NCI-H2171 (cell line): Measurements from ENCODE around the gene GOLGA6L7.
"Not testable (repeated sequence)": the region's sequence is repeated elsewhere in the genome, so short reads cannot be mapped to it uniquely, and the experiment has no call there.

Source experiments
- DNase-seq: peaks from one replicate; lab custom pipeline; 2025; lab: John Stamatoyannopoulos, UW

Gene GOLGA6L7

GRCh38 chr15:28884151-28884940 is 35.9 kb upstream of the GOLGA6L7 start:
- DNase-seq: no peak

DNA sequence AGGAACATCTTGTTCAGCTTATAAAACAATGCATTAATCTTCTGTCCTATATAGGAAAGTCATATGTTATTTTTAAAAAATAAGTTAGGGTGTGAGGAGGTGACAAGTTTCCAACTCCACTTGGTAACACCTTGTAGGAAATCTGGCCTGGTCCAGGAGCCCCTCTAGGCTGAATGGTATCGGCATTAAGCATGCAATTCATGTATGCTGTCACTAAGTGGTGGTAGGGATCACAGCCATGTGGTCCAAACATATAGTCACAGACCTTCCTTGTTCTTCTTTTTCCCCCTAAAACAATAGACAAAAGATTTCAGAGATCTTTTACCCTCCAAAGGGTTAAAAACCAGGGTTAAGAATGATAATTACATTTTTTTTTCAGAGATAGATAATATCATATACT is 33.2 kb upstream of the GOLGA6L7 start:
- DNase-seq: no peak

DNA sequence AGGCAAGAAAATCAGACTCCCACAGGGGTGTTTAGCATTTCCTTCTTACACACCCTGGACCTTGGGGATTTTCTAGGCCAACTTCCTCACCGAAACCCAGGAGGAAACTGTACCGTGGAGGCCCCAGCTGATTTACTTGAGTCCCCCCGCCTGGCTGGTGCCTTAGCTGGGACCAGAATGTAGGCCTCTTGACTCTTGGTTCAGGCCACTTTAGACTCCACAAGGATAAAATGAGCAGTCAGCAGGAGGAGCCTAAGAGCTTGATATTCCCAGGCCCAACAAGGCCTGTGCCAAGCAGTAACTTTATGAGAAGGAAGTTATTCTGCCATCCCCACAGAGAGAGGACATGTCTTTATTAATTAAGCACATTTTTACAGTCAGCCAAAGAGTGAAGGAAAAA is 32.7 kb upstream of the GOLGA6L7 start:
- DNase-seq: no peak

GRCh38 chr15:28880680-28881079 is 32.2 kb upstream of the GOLGA6L7 start:
- no peak for DNase-seq

GRCh38 chr15:28879551-28879950 is 31.1 kb upstream of the GOLGA6L7 start:
- no peak for DNase-seq

DNA sequence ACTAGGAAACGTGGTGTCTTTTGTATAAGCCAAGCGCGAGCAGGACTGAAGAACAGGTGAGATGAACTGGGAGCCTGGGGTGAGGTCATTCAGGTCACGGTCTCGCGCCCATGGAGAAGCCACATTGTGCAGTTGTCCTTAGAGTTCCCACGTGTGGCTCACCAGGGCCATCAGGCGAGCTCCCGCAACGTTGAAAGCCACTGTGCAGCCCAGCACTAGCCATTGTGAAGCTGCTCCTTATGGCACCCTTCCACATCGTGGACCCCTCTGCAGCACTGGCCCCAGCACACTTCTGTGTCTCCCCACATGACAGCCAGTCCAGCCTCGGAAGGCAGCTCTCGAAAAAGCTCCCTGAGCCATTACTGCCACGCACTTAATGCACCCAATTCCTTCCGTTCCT is 29.8 kb upstream of the GOLGA6L7 start:
- no peak for DNase-seq

DNA sequence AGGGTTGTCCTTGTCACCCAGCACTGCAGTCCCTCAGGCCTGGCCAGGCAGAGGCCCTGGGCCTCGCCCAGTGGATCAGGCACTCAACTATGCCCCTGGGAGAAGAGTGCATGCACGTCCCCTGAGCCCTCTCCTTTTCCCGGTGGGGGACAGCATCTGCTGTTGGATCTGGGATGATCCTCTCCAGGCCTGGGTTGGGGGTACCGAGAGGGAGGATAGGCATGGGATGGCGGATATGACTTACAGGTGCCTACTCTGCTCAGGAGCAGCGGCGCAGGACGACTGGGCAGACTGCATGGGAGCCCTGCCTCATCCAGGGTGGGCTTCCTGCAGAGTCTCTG is 28.4 kb upstream of the GOLGA6L7 start:
- DNase-seq: no peak

- DNase-seq: no peak
Observed at GRCh38 chr15:28876131-28876844, 27.8 kb upstream of the GOLGA6L7 start.

DNA sequence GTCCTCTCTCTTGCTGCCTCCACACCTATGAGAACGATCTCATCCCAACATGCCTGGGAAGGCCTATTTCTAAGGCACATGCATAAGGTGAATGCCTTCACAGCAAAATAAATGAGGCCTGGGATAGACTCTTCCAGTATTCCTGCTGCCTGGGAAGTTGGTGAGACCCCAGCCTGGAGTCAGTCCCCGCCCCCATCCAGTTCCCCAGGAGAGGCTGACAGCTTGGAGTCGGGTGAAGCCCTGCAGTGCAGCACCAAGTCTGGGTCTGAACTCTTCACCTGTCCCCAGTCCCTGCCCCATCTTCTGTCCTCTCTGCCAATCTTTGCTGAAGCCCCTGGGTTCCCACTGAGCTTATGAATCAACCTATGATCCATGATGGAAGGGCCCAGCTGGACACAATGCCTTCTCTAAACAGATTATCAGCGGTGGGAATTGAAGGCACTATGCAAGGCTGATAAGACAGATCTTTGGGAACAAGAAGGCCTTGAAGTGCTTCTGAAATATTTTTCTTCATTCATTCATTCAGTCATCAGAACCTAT is 27.1 kb upstream of the GOLGA6L7 start:
- DNase-seq: no peak

DNA sequence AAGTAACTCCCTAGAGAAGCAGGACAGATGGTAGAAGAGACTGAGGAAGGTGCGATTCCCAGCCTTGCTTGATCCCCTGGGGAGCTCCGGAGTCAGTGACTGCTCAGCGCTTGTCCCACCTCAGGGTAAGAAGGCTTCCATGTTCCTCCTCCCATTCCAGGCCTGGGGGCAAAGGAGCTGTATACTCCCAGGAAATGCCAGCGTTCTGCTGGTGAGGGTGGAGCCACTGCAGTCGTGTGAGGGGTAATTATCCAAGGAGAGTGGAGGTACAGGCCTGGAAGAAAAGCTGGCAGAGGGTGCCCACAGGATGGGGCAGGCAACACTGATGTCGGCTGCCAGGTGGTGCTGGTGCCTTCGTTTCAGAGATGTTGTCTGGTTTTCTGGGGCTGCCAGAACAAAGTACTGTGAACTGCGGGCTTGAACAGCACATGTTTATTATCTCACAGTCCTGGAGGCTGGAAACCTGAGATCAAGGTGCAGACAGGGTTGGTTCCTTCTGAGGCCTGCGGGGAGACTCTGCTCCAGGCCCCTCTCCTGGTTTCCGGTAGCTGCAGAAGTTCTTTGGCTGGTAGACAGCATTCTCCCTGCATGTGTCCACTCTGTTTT is 25.2 kb upstream of the GOLGA6L7 start:
- peak; percentile 56 for DNase-seq

DNA sequence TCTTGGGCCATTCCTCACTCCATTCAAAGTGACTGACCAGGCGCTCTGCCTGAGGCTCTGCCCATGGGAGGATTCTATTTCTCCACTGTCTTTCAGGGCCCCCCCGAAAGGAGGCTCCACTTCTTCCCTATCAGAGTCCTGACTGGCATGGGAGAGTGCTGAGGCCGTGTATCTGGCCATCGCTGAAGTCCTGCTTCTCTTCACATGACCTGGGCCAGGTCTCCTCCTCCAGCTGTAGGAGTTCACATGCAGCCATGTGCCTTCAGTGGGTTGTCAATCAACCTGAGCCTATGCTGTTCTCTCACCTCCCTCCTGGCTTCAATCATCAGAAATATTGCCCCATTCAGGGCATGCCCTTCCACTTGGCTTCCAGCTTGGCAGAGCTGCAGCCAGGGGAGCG is 24.6 kb upstream of the GOLGA6L7 start:
- DNase-seq: no peak

- no peak for DNase-seq
Observed at GRCh38 chr15:28871168-28871567, 22.7 kb upstream of the GOLGA6L7 start.

DNA sequence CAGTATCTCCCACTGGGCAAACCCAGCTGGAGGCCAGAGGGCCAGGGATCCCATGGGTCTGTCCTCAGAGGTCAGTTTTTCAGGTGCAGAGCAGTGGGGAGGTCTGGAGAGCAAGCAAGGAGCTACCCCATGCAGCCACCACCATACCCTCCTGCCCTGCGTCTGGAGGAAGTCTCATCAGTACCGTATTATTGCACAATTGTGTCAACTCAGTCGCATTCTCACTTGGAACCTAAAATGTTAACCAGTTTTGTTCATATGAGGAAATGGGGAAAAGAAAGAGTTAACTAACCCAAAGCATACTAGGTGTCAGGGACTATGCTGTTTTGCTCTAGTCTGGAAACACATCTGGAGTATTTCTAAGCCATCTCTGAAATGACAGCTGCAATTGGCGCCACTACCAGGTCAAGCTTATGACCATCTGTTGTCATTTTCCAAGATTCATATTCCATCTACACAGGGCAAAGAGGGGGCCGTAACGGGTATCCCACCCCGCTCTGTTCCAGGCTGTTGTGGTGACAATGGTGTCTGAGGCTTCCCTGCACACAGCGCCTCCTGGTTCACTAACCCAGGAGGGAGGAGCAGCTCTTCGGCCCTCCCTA is 20.4 kb upstream of the GOLGA6L7 start:
- no peak for DNase-seq

- not testable (repeated sequence) for DNase-seq
Observed at GRCh38 chr15:28861589-28862293, 13.3 kb upstream of the GOLGA6L7 start.

- no peak for DNase-seq
Observed at GRCh38 chr15:28861031-28861534, 12.6 kb upstream of the GOLGA6L7 start.

DNA sequence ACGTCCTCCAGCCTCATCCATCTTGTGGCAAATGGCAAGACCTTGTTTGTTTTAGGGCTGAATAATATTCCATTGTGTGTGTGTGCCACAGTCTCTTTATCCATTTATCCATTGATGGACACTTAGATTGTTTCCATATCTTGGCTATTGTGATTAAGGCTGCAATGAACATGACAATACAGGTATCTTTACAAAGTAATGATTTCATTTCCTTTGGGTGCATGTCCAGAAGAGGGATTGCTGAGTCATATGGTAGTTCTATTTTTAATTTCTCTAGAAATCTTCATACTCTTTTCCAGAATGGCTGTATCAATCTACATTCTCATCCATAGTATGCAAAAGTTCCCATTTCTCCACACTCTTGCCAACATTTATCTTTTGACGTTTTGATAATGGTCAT is 6.1 kb upstream of the GOLGA6L7 start:
- DNase-seq: not testable (repeated sequence)

- DNase-seq: not testable (repeated sequence)
Observed at GRCh38 chr15:28853654-28854053, 5.2 kb upstream of the GOLGA6L7 start.

GRCh38 chr15:28849766-28850165 is 1.3 kb upstream of the GOLGA6L7 start:
- not testable (repeated sequence) for DNase-seq

- DNase-seq: not testable (repeated sequence)
Observed at GRCh38 chr15:28849271-28849670, 827 bp upstream of the GOLGA6L7 start.

DNA sequence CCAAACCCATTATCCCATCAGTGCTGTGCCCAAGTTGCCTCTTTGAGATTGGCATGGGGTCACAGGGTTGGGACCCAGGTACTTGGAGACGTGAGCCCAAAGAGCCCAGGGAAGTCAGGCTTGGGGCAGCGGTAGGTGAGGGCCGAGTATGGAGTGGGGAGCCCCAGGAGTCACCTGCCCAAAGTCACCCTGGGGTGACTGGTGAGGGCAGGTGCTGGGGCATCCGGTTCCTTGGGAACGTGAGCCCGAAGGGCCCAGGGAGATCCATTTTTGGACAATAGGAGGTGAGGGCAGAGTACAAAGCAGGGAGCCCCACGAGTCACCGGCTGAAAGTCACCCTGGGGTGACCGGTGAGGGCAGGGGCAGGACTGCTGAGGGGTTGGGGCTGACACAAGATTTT is 485 bp downstream of the GOLGA6L7 start:
- not testable (repeated sequence) for DNase-seq

DNA sequence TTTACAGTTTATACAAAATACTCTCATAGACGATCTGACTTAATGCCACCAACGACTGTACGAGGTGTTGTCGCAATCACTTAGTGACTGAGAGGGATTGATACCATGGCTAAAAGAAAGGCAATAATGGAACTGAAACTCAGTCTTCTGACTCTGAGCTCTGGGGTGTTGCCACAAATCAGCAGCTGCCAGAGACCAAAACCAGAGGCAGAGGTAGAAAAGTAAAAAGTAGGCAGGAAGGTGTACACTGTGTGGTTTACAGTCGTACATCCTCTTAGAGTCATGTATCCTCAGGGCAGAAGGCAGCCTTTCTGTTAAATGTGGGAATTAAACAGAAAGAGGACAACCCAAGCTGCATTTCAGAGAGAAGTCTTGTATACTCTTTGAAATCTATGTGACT is 1.2 kb downstream of the GOLGA6L7 start:
- DNase-seq: not testable (repeated sequence)

DNA sequence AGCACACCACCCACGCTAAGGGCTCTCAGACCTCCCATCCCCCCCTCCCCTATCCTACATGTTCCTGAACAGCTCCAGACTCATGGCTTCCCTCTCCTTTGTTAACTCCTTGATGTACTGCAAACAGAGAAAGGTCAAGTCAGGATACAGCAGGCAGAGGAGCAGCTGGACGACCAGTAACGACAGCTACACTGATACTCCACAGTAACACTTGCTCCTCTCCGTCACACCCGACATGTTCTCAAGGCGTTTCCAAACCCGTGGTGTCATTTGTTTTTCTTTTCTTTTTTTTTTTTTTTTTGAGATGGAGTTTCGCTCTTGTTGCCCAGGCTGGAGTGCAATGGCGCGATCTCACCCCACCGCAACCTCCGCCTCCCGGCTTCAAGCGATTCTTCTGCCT is 4.3 kb downstream of the GOLGA6L7 start:
- DNase-seq: not testable (repeated sequence)
